HCT116 (cell line): ENCODE data around the gene CMTM8. TPM values are rescaled to one million over a fixed set of nuclear protein-coding genes. Genes with fewer than 3 reads are reported as not detected.

Source experiments
- ATAC-seq: fragments of 200-7000 bp; cut with Tn5 transposase; 2 replicates; pipeline ENCODE4 v1.9.1; 2020; ENCODE audit warnings: mild to moderate bottlenecking, moderate library complexity
- BruUV-seq: library from RNA; stranded (reverse); fragments of 400-500 nt; replicated peaks from 2 replicates; lab custom pipeline; 2021; lab: Mats Ljungman, UMichigan
- CTCF ChIA-PET: fragments of 300-600 bp; sonication (Branson Sonifier 250); formaldehyde crosslinking; loops from one replicate; lab custom pipeline; 2021; ENCODE audit warnings: antibody characterized with exemption; lab: Charles Lee
- POLR2A ChIA-PET: fragments of 300-600, 350-600 bp; sonication (Branson Sonifier 250); formaldehyde crosslinking; loops from one replicate; lab custom pipeline; 2021; ENCODE audit warnings: antibody characterized with exemption; lab: Charles Lee
- RAD21 ChIA-PET, 2 experiments: fragments of 300-600 bp; sonication (Branson Sonifier 250); formaldehyde crosslinking; loops; one replicate each; lab custom pipeline; 2023; ENCODE audit warnings: low total read pairs in 2 of 2; ENCODE audit not compliant: uncharacterized antibody in 2 of 2, unreplicated experiment in 2 of 2, low non-redundant PET in 1 of 2; lab: Charles Lee
- DNase-seq: peaks from one replicate; pipeline ENCODE4 v3.0.0-alpha.2; 2010; ENCODE audit warnings: low read depth, low spot score
- H2AFZ ChIP-seq: fragments of 200-600 bp; shearing (Covaris generic), sonication (generic); 2 replicates; pipeline ENCODE4 v1.6.1; 2017; ENCODE audit warnings: low read depth, mixed run types, mixed read lengths, antibody characterized with exemption, low read length; ENCODE audit not compliant: poor library complexity, severe bottlenecking
- H3K27ac ChIP-seq: 2 replicates; pipeline ENCODE4 v1.5.1; 2012; ENCODE audit warnings: low read depth, low read length
- H3K27me3 ChIP-seq: fragments of 200-600 bp; sonication (generic); 2 replicates; pipeline ENCODE4 v1.6.1; 2016; ENCODE audit warnings: mixed run types, low read length, mixed read lengths; ENCODE audit not compliant: insufficient read depth
- H3K36me3 ChIP-seq, 2 experiments: fragments of 200-500 bp in 1 of 2; fragments of 200-600 bp in 1 of 2; sonication (Bioruptor generic) in 1 of 2; sonication (generic) in 1 of 2; 2 replicates each; pipeline versions ENCODE4 v1.5.1 to v1.6.1; 2014 to 2016; ENCODE audit warnings: low read length in 2 of 2, inconsistent platforms in 1 of 2, mixed read lengths in 1 of 2, mixed run types in 1 of 2; ENCODE audit not compliant: insufficient read depth in 2 of 2, control insufficient read depth in 1 of 2
- H3K4me1 ChIP-seq, 2 experiments: fragments of 200-600 bp in 1 of 2; sonication (generic) in 1 of 2; 2 replicates each; pipeline versions ENCODE4 v1.5.1 to v1.6.1; 2012 to 2017; ENCODE audit warnings: low read length in 2 of 2, inconsistent platforms in 1 of 2, mild to moderate bottlenecking in 1 of 2, mixed read lengths in 1 of 2, mixed run types in 1 of 2, moderate library complexity in 1 of 2; ENCODE audit not compliant: insufficient read depth in 2 of 2, control insufficient read depth in 1 of 2
- H3K4me2 ChIP-seq: fragments of 200-600 bp; sonication (generic); 2 replicates; pipeline ENCODE4 v1.6.1; 2017; ENCODE audit warnings: mixed run types, low read length, mixed read lengths
- H3K4me3 ChIP-seq, 2 experiments: fragments of 200-600 bp in 1 of 2; sonication (generic) in 1 of 2; replicated peaks in 1 of 2; 2 replicates each; pipeline ENCODE4 v1.5.1; 2011 to 2016; ENCODE audit warnings: low read length in 2 of 2, control low read depth in 1 of 2, low read depth in 1 of 2, mild to moderate bottlenecking in 1 of 2, mixed read lengths in 1 of 2, mixed run types in 1 of 2
- H3K79me2 ChIP-seq: fragments of 200-600 bp; sonication (generic); 2 replicates; pipeline ENCODE4 v1.6.1; 2017; ENCODE audit warnings: mild to moderate bottlenecking, mixed run types, low read length, moderate library complexity, mixed read lengths; ENCODE audit not compliant: insufficient read depth
- H3K9ac ChIP-seq: fragments of 200-600 bp; sonication (generic); 2 replicates; pipeline ENCODE4 v1.6.1; 2016; ENCODE audit warnings: low read length, mixed read lengths
- H3K9me2 ChIP-seq: fragments of 200-600 bp; sonication (generic), shearing (Covaris generic); 2 replicates; pipeline ENCODE4 v1.6.1; 2017; ENCODE audit warnings: mixed run types, mild to moderate bottlenecking, moderate library complexity; ENCODE audit not compliant: insufficient read depth
- H3K9me3 ChIP-seq, 2 experiments: fragments of 200-500 bp in 1 of 2; fragments of 200-600 bp in 1 of 2; sonication (Bioruptor generic) in 1 of 2; sonication (generic) in 1 of 2; 2 replicates each; pipeline ENCODE4 v1.6.1; 2014 to 2017; ENCODE audit warnings: low read length in 2 of 2, mixed read lengths in 2 of 2, inconsistent platforms in 1 of 2, low read depth in 1 of 2, mild to moderate bottlenecking in 1 of 2, mixed run types in 1 of 2, moderate library complexity in 1 of 2; ENCODE audit not compliant: control insufficient read depth in 1 of 2, insufficient read depth in 1 of 2
- H4K20me1 ChIP-seq: fragments of 200-600 bp; sonication (generic), shearing (Covaris generic); 2 replicates; pipeline ENCODE4 v1.6.1; 2017; ENCODE audit warnings: mixed run types, mild to moderate bottlenecking, moderate library complexity; ENCODE audit not compliant: insufficient read depth
- CBX3 ChIP-seq: IDR thresholded peaks from 2 replicates; pipeline ENCODE4 v1.6.1; 2012; ENCODE audit warnings: low read depth
- CEBPB ChIP-seq: IDR thresholded peaks from 2 replicates; pipeline ENCODE4 v1.6.1; 2012; ENCODE audit warnings: low read depth
- EGR1 ChIP-seq: IDR thresholded peaks from 2 replicates; pipeline ENCODE4 v1.6.1; 2012; ENCODE audit warnings: low read depth
- EZH2 ChIP-seq: fragments of 200-600 bp; sonication (generic); IDR thresholded peaks from 2 replicates; pipeline ENCODE4 v1.6.1; 2017; ENCODE audit warnings: antibody characterized with exemption, mixed run types
- EZH2phosphoT487 ChIP-seq: fragments of 200-600 bp; IDR thresholded peaks from 2 replicates; pipeline ENCODE4 v1.6.1; 2018; ENCODE audit warnings: antibody characterized with exemption, borderline replicate concordance
- FOSL1 ChIP-seq: IDR thresholded peaks from 2 replicates; pipeline ENCODE4 v1.6.1; 2012; ENCODE audit warnings: low read depth
- POLR2A ChIP-seq: IDR thresholded peaks from 2 replicates; pipeline ENCODE4 v1.7.0; 2011; ENCODE audit warnings: borderline replicate concordance; ENCODE audit not compliant: insufficient read depth, insufficient read length; ENCODE audit errors: extremely low read depth
- POLR2AphosphoS5 ChIP-seq: IDR thresholded peaks from 2 replicates; pipeline ENCODE4 v1.6.1; 2011; ENCODE audit warnings: mild to moderate bottlenecking, low read depth, low read length, moderate library complexity
- RAD21 ChIP-seq: IDR thresholded peaks from 2 replicates; pipeline ENCODE4 v1.6.1; 2012; ENCODE audit warnings: low read depth, mild to moderate bottlenecking
- SIN3A ChIP-seq: IDR thresholded peaks from 2 replicates; pipeline ENCODE4 v1.6.1; 2012; ENCODE audit warnings: low read depth
- SP1 ChIP-seq: IDR thresholded peaks from 2 replicates; pipeline ENCODE4 v1.6.1; 2012; ENCODE audit warnings: low read depth
- SRF ChIP-seq: IDR thresholded peaks from 2 replicates; pipeline ENCODE4 v1.6.1; 2012; ENCODE audit warnings: low read depth
- TCF7L2 ChIP-seq: IDR thresholded peaks from 2 replicates; pipeline ENCODE4 v1.7.0; 2011; ENCODE audit warnings: borderline replicate concordance, inconsistent platforms; ENCODE audit not compliant: insufficient read depth, insufficient read length; ENCODE audit errors: extremely low read depth
- YY1 ChIP-seq: IDR thresholded peaks from 2 replicates; pipeline ENCODE4 v1.6.1; 2011; ENCODE audit warnings: low read length, low read depth, moderate library complexity, mild to moderate bottlenecking; ENCODE audit not compliant: insufficient replicate concordance; ENCODE audit errors: extremely low read depth
- ZFX ChIP-seq: fragments of 450-650 bp; IDR thresholded peaks from 2 replicates; pipeline ENCODE4 v1.6.1; 2017
- ZNF274 ChIP-seq: fragments of 200-500 bp; sonication (Bioruptor generic); IDR thresholded peaks from 2 replicates; pipeline ENCODE4 v1.6.1; 2014; ENCODE audit warnings: mild to moderate bottlenecking, low read depth, low read length, inconsistent platforms
- intact Hi-C: fragments of 100-400 bp; cut with micrococcal nuclease; formaldehyde crosslinking; loops from 2 replicates; pipeline ENCODE4 v1.10.0; 2022
- total RNA-seq: library from RNA; stranded (reverse); gene quantifications from one replicate; pipeline ENCODE4 v1.2.1, GENCODE V29; 2021; ENCODE audit not compliant: unreplicated experiment
- TF ChIP-seq, protein P1 (sequence below): IDR thresholded peaks from 2 replicates; pipeline ENCODE4 v1.6.1; 2012; ENCODE audit warnings: low read depth
- TF ChIP-seq, protein P2 (sequence below): IDR thresholded peaks from 2 replicates; pipeline ENCODE4 v1.6.1; 2012
- TF ChIP-seq, protein P3 (sequence below), 3 experiments: fragments of 200-600 bp in 1 of 3; sonication (generic) in 1 of 3; IDR thresholded peaks in 2 of 3; conservative IDR thresholded peaks in 1 of 3; 2 replicates each; pipeline ENCODE4 v1.5.1; 2012 to 2017; ENCODE audit warnings: low read depth in 2 of 3, low read length in 2 of 3, antibody characterized with exemption in 1 of 3, borderline replicate concordance in 1 of 3, control low read depth in 1 of 3, mild to moderate bottlenecking in 1 of 3, mixed read lengths in 1 of 3, mixed run types in 1 of 3, moderate library complexity in 1 of 3; ENCODE audit not compliant: insufficient read depth in 1 of 3
- TF ChIP-seq, protein P4 (sequence below): IDR thresholded peaks from 2 replicates; pipeline ENCODE4 v1.6.1; 2011; ENCODE audit warnings: mild to moderate bottlenecking, low read length, moderate library complexity; ENCODE audit not compliant: insufficient replicate concordance; ENCODE audit errors: extremely low read depth

Gene CMTM8
- total RNA-seq, 1 experiment from 2014 or later = 19.4 TPM

DNA sequence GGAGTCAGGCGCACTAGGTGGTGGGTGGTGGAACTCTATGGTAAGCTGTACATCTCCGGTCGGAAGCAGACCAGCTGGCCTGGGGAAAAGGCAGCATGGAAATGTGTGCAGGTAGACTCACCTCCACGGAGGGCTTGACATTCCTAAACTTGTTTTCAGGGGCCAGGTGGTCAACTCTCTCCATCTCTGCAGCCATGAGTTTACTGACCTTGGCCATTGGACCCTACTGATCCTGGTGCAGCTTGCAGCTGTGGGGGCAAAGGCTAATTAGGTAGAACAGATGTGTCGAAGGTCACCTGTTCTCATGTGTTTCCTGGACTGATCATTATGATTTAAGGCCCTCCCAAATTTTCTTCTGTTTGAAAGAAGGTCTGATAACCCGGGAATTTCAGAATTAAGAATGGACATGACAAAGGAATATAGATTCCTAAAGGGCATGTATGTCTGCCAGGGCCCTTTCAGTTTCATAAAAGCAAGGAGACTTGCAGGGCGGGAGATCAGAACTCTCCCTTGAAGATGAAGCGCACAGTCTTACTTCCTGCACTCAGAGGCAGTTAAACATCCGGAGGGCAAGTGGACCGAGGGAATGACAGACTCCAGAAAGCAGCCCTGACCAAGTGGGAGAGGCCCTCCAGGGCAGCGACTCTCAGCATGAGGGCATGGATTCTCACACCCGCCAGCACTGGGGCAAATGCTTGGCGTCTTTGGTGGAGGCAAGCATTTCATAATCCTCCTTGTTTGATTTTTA, 97.1 kb downstream of the CMTM8 start:
- Histone ChIP-seq H3K36me3 (no peaks in the 10 kb centered on the region), H3K27me3 (no peaks in the 10 kb centered on the region), H3K4me3 (no peak overlapping the region), H3K9me2 (no peaks in the 10 kb centered on the region), H3K27ac (no peak overlapping the region), H3K9me3 (no peaks in the 10 kb centered on the region), H3K4me1 (no peaks in the 10 kb centered on the region), H4K20me1 (no peaks in the 10 kb centered on the region), H2AFZ (no peak overlapping the region), H3K9ac (no peak overlapping the region), H3K4me2 (no peak overlapping the region), H3K79me2 (peaks cover 16% of the 10 kb centered on the region)
- ATAC-seq = no peak
- CTCF ChIA-PET = interaction anchor here (1.0 kb wide), 1 partner anchor 158 kb away, joined by 3 read pairs; no protein-coding TSS in a partner anchor
- no TSS peak for BruUV-seq
- RAD21 ChIA-PET = no interaction called here
- POLR2A ChIA-PET = no interaction called here
- no peak for DNase-seq
- intact Hi-C loops = loop anchor here (10.0 kb wide), 1 partner anchor 1411 kb away; no protein-coding TSS in a partner anchor
- TF ChIP-seq POLR2AphosphoS5 (no peak), SRF (no peak), TCF7L2 (no peak), ZNF274 (no peak), POLR2A (no peak), EZH2 (no peak), EZH2phosphoT487 (no peak), SIN3A (no peak), SP1 (no peak), EGR1 (no peak), CBX3 (no peak), YY1 (no peak), CEBPB (no peak), ZFX (no peak), FOSL1 (no peak), RAD21 (no peak)
- TF ChIP-seq, protein P1, sequence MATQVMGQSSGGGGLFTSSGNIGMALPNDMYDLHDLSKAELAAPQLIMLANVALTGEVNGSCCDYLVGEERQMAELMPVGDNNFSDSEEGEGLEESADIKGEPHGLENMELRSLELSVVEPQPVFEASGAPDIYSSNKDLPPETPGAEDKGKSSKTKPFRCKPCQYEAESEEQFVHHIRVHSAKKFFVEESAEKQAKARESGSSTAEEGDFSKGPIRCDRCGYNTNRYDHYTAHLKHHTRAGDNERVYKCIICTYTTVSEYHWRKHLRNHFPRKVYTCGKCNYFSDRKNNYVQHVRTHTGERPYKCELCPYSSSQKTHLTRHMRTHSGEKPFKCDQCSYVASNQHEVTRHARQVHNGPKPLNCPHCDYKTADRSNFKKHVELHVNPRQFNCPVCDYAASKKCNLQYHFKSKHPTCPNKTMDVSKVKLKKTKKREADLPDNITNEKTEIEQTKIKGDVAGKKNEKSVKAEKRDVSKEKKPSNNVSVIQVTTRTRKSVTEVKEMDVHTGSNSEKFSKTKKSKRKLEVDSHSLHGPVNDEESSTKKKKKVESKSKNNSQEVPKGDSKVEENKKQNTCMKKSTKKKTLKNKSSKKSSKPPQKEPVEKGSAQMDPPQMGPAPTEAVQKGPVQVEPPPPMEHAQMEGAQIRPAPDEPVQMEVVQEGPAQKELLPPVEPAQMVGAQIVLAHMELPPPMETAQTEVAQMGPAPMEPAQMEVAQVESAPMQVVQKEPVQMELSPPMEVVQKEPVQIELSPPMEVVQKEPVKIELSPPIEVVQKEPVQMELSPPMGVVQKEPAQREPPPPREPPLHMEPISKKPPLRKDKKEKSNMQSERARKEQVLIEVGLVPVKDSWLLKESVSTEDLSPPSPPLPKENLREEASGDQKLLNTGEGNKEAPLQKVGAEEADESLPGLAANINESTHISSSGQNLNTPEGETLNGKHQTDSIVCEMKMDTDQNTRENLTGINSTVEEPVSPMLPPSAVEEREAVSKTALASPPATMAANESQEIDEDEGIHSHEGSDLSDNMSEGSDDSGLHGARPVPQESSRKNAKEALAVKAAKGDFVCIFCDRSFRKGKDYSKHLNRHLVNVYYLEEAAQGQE = no peak
- TF ChIP-seq, protein P2, sequence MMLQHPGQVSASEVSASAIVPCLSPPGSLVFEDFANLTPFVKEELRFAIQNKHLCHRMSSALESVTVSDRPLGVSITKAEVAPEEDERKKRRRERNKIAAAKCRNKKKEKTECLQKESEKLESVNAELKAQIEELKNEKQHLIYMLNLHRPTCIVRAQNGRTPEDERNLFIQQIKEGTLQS = no peak
- TF ChIP-seq, protein P3, sequence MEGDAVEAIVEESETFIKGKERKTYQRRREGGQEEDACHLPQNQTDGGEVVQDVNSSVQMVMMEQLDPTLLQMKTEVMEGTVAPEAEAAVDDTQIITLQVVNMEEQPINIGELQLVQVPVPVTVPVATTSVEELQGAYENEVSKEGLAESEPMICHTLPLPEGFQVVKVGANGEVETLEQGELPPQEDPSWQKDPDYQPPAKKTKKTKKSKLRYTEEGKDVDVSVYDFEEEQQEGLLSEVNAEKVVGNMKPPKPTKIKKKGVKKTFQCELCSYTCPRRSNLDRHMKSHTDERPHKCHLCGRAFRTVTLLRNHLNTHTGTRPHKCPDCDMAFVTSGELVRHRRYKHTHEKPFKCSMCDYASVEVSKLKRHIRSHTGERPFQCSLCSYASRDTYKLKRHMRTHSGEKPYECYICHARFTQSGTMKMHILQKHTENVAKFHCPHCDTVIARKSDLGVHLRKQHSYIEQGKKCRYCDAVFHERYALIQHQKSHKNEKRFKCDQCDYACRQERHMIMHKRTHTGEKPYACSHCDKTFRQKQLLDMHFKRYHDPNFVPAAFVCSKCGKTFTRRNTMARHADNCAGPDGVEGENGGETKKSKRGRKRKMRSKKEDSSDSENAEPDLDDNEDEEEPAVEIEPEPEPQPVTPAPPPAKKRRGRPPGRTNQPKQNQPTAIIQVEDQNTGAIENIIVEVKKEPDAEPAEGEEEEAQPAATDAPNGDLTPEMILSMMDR (IDR thresholded peaks at IDR 0.05 in 2 of 3, conservative IDR thresholded peaks at IDR 0.05 in 1 of 3; ENCODE audit: borderline replicate concordance in 1 of 3, insufficient read depth in 1 of 3, low read depth in 2 of 3, low read length in 2 of 3) = no peak
- TF ChIP-seq, protein P4, sequence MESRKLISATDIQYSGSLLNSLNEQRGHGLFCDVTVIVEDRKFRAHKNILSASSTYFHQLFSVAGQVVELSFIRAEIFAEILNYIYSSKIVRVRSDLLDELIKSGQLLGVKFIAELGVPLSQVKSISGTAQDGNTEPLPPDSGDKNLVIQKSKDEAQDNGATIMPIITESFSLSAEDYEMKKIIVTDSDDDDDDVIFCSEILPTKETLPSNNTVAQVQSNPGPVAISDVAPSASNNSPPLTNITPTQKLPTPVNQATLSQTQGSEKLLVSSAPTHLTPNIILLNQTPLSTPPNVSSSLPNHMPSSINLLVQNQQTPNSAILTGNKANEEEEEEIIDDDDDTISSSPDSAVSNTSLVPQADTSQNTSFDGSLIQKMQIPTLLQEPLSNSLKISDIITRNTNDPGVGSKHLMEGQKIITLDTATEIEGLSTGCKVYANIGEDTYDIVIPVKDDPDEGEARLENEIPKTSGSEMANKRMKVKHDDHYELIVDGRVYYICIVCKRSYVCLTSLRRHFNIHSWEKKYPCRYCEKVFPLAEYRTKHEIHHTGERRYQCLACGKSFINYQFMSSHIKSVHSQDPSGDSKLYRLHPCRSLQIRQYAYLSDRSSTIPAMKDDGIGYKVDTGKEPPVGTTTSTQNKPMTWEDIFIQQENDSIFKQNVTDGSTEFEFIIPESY = no peak
